Measurements from ENCODE around the gene TMEM80.

DNA sequence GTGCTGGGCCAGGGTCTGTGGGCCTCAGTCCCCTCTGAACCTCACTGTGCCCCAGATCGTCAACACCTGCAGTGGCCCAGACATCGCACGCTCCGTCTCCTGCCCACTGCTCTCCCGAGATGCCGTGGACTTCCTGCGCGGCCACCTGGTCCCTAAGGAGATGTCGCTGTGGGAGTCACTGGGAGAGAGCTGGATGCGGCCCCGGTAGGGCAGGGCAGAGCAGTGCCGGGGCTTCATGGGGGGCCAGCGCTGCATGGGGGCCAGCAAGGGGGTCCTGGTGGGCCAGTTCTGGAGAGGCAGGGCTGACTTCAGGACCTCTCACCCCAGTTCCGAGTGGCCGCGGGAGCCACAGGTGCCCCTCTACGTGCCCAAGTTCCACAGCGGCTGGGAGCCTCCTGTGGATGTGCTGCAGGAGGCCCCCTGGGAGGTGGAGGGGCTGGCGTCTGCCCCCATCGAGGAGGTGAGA lies 26.8 kb downstream of the TMEM80 start:
- TF ChIP-seq CTCF (IDR thresholded peaks at IDR 0.05 in 8 of 11, conservative IDR thresholded peaks at IDR 0.05 in 3 of 11) = no peak
- no peak for TF ChIP-seq POLR2A (IDR thresholded peaks at IDR 0.05)
